H9 (cell line): Measurements from ENCODE around the gene NCKAP5. TPM values are rescaled to one million over a fixed set of nuclear protein-coding genes. Genes with fewer than 3 reads are reported as not detected.

ENCODE experiments used
- DNase-seq: peaks from one replicate; pipeline ENCODE4 v3.0.0-alpha.2; 2017
- H2AFZ ChIP-seq: one replicate; pipeline ENCODE4 v1.6.1; 2013; ENCODE audit warnings: mild to moderate bottlenecking, low read length, control low read depth, moderate library complexity
- H2AK5ac ChIP-seq: 2 replicates; pipeline ENCODE4 v1.6.1; 2013; ENCODE audit warnings: low read length, control low read depth, mixed read lengths; ENCODE audit not compliant: insufficient read length
- H2BK120ac ChIP-seq: one replicate; pipeline ENCODE4 v1.6.1; 2013; ENCODE audit warnings: low read depth, mild to moderate bottlenecking, low read length, control low read depth, inconsistent platforms; ENCODE audit not compliant: poor library complexity, severe bottlenecking
- H2BK12ac ChIP-seq: 2 replicates; pipeline ENCODE4 v1.6.1; 2013; ENCODE audit warnings: low read length, control low read depth, mixed read lengths, low read depth; ENCODE audit not compliant: insufficient read length
- H2BK15ac ChIP-seq: 2 replicates; pipeline ENCODE4 v1.6.1; 2013; ENCODE audit warnings: low read depth, low read length, control low read depth
- H2BK20ac ChIP-seq: one replicate; pipeline ENCODE4 v1.6.1; 2013; ENCODE audit warnings: low read depth, mild to moderate bottlenecking, low read length, control low read depth, inconsistent platforms; ENCODE audit not compliant: poor library complexity, severe bottlenecking
- H2BK5ac ChIP-seq: 2 replicates; pipeline ENCODE4 v1.6.1; 2013; ENCODE audit warnings: low read length, control low read depth, mixed read lengths; ENCODE audit not compliant: insufficient read length
- H3K14ac ChIP-seq: 2 replicates; pipeline ENCODE4 v1.6.1; 2013; ENCODE audit warnings: low read length, control low read depth; ENCODE audit not compliant: insufficient read depth
- H3K18ac ChIP-seq: 2 replicates; pipeline ENCODE4 v1.6.1; 2013; ENCODE audit warnings: low read depth, mild to moderate bottlenecking, mixed read lengths, low read length, control low read depth; ENCODE audit not compliant: insufficient read length
- H3K23ac ChIP-seq: 2 replicates; pipeline ENCODE4 v1.6.1; 2013; ENCODE audit warnings: low read length, control low read depth, mixed read lengths, low read depth; ENCODE audit not compliant: insufficient read length
- H3K23me2 ChIP-seq: 2 replicates; pipeline ENCODE4 v1.6.1; 2013; ENCODE audit warnings: low read depth, mild to moderate bottlenecking, mixed read lengths, low read length, control low read depth; ENCODE audit not compliant: insufficient read length, poor library complexity, severe bottlenecking
- H3K27ac ChIP-seq: 2 replicates; pipeline ENCODE4 v1.5.1; 2013; ENCODE audit warnings: low read length, control low read depth, mixed read lengths, low read depth; ENCODE audit not compliant: insufficient read length
- H3K27me3 ChIP-seq: 2 replicates; pipeline ENCODE4 v1.6.1; 2013; ENCODE audit warnings: low read length, control low read depth, inconsistent platforms; ENCODE audit not compliant: insufficient read depth
- H3K4ac ChIP-seq: 2 replicates; pipeline ENCODE4 v1.6.1; 2013; ENCODE audit warnings: low read depth, mild to moderate bottlenecking, control low read depth, inconsistent platforms, low read length, moderate library complexity
- H3K4me1 ChIP-seq: 2 replicates; pipeline ENCODE4 v1.6.1; 2013; ENCODE audit warnings: low read length, control low read depth, inconsistent platforms; ENCODE audit not compliant: insufficient read depth
- H3K4me2 ChIP-seq: 2 replicates; pipeline ENCODE4 v1.6.1; 2013; ENCODE audit warnings: low read length, control low read depth, mixed read lengths; ENCODE audit not compliant: insufficient read length, insufficient read depth
- H3K56ac ChIP-seq: 2 replicates; pipeline ENCODE4 v1.6.1; 2013; ENCODE audit warnings: low read depth, mild to moderate bottlenecking, mixed read lengths, low read length, control low read depth; ENCODE audit not compliant: insufficient read length
- H3K79me1 ChIP-seq: 2 replicates; pipeline ENCODE4 v1.6.1; 2013; ENCODE audit warnings: low read depth, mild to moderate bottlenecking, moderate library complexity, low read length, control low read depth, inconsistent platforms; ENCODE audit not compliant: insufficient read depth, poor library complexity, severe bottlenecking
- H3K79me2 ChIP-seq: 2 replicates; pipeline ENCODE4 v1.6.1; 2013; ENCODE audit warnings: low read length, control low read depth, inconsistent platforms; ENCODE audit not compliant: insufficient read depth
- H3K9ac ChIP-seq: 2 replicates; pipeline ENCODE4 v1.6.1; 2013; ENCODE audit warnings: low read length, control low read depth, mixed read lengths; ENCODE audit not compliant: insufficient read length; ENCODE audit errors: extremely low read depth
- H3K9me3 ChIP-seq: one replicate; pipeline ENCODE4 v1.6.1; 2013; ENCODE audit warnings: low read depth, low read length, inconsistent platforms; ENCODE audit not compliant: control insufficient read depth
- H3T11ph ChIP-seq: one replicate; pipeline ENCODE4 v1.6.1; 2013; ENCODE audit warnings: mild to moderate bottlenecking, low read length, control low read depth, inconsistent platforms
- H4K20me1 ChIP-seq: one replicate; pipeline ENCODE4 v1.6.1; 2013; ENCODE audit not compliant: control insufficient read depth, insufficient read length, insufficient read depth
- H4K5ac ChIP-seq: 2 replicates; pipeline ENCODE4 v1.6.1; 2013; ENCODE audit warnings: low read depth, mild to moderate bottlenecking, mixed read lengths, low read length, control low read depth; ENCODE audit not compliant: insufficient read length
- H4K8ac ChIP-seq: replicated peaks from 2 replicates; pipeline ENCODE4 v1.6.1; 2013; ENCODE audit warnings: low read length, control low read depth, mixed read lengths, low read depth; ENCODE audit not compliant: insufficient read length
- H4K91ac ChIP-seq: 2 replicates; pipeline ENCODE4 v1.6.1; 2013; ENCODE audit warnings: low read depth, mild to moderate bottlenecking, moderate library complexity, mixed read lengths, low read length, control low read depth; ENCODE audit not compliant: insufficient read length
- H3K27ac Mint-ChIP-seq, 3 experiments: 2 replicates in 2 of 3; 3 replicates in 1 of 3; pipeline ENCODE4 v1.8.0; 2020 to 2021; ENCODE audit warnings: mixed read lengths in 3 of 3, mild to moderate bottlenecking in 1 of 3, moderate library complexity in 1 of 3
- H3K27me3 Mint-ChIP-seq: 2 replicates; pipeline ENCODE4 v1.8.0; 2021; ENCODE audit warnings: low read depth, mild to moderate bottlenecking, moderate library complexity, mixed read lengths
- H3K36me3 Mint-ChIP-seq, 3 experiments: 2 replicates in 2 of 3; 3 replicates in 1 of 3; pipeline ENCODE4 v1.8.0; 2020 to 2021; ENCODE audit warnings: low read depth in 3 of 3, mixed read lengths in 3 of 3; ENCODE audit not compliant: insufficient read depth in 1 of 3
- H3K4me1 Mint-ChIP-seq, 2 experiments: 2 replicates each; pipeline ENCODE4 v1.8.0; 2020; ENCODE audit warnings: mixed read lengths in 2 of 2
- H3K4me3 Mint-ChIP-seq, 2 experiments: 2 replicates in 1 of 2; 3 replicates in 1 of 2; pipeline ENCODE4 v1.8.0; 2020 to 2021; ENCODE audit warnings: mild to moderate bottlenecking in 2 of 2, mixed read lengths in 2 of 2, moderate library complexity in 1 of 2
- H3K9me3 Mint-ChIP-seq, 2 experiments: 2 replicates in 1 of 2; 3 replicates in 1 of 2; pipeline ENCODE4 v1.8.0; 2020; ENCODE audit warnings: mild to moderate bottlenecking in 2 of 2, mixed read lengths in 2 of 2, moderate library complexity in 1 of 2
- WGBS: extraction: QIAGEN DNeasy Blood & Tissue Kit; methylation state at CpG from one replicate; pipeline ENCODE4 v1.1.7; 2013; ENCODE audit warnings: missing lambda C conversion rate, low lambda C conversion rate, mixed read lengths; ENCODE audit not compliant: insufficient read length; ENCODE audit errors: extremely low coverage; 5-methylcytosine and 5-hydroxymethylcytosine counted together
- total RNA-seq: library from RNA; stranded (reverse); gene quantifications from 2 replicates; pipeline ENCODE4 v1.2.1, GENCODE V29; 2021
- TF ChIP-seq, protein P1 (sequence below): fragments of 200-600 bp; sonication (generic); conservative IDR thresholded peaks from 3 replicates; pipeline ENCODE4 v1.8.0; 2021; ENCODE audit warnings: antibody characterized with exemption, mild to moderate bottlenecking

The NCKAP5 gene
- total RNA-seq, 1 experiment from 2014 or later = 0.26 TPM

- Histone ChIP-seq H4K5ac (no peak overlapping the region), H3K4ac (no peak overlapping the region), H3K79me1 (no peaks in the 10 kb centered on the region), H3K79me2 (no peaks in the 10 kb centered on the region), H2BK12ac (no peak overlapping the region), H3K9ac (no peak overlapping the region), H3T11ph (no peak overlapping the region), H2BK20ac (no peak overlapping the region), H3K4me2 (no peak overlapping the region), H4K20me1 (no peaks in the 10 kb centered on the region), H3K23me2 (no peaks in the 10 kb centered on the region), H3K27me3 (no peaks in the 10 kb centered on the region), H3K18ac (no peak overlapping the region), H2BK120ac (no peak overlapping the region), H3K14ac (no peak overlapping the region), H3K9me3 (no peaks in the 10 kb centered on the region), H4K8ac (no peak overlapping the region), H4K91ac (no peak overlapping the region), H3K4me1 (no peaks in the 10 kb centered on the region), H2AK5ac (no peak overlapping the region), H3K27ac (no peak overlapping the region), H2BK15ac (no peak overlapping the region), H2AFZ (no peak overlapping the region), H2BK5ac (no peak overlapping the region), H3K56ac (no peak overlapping the region), H3K23ac (no peak overlapping the region)
- Mint-ChIP-seq H3K4me3 (no peak overlapping the region), H3K9me3 (no peaks in the 10 kb centered on the region), H3K27ac (no peak overlapping the region), H3K36me3 (no peaks in the 10 kb centered on the region), H3K27me3 (no peaks in the 10 kb centered on the region), H3K4me1 (no peaks in the 10 kb centered on the region)
- TF ChIP-seq, protein P1, sequence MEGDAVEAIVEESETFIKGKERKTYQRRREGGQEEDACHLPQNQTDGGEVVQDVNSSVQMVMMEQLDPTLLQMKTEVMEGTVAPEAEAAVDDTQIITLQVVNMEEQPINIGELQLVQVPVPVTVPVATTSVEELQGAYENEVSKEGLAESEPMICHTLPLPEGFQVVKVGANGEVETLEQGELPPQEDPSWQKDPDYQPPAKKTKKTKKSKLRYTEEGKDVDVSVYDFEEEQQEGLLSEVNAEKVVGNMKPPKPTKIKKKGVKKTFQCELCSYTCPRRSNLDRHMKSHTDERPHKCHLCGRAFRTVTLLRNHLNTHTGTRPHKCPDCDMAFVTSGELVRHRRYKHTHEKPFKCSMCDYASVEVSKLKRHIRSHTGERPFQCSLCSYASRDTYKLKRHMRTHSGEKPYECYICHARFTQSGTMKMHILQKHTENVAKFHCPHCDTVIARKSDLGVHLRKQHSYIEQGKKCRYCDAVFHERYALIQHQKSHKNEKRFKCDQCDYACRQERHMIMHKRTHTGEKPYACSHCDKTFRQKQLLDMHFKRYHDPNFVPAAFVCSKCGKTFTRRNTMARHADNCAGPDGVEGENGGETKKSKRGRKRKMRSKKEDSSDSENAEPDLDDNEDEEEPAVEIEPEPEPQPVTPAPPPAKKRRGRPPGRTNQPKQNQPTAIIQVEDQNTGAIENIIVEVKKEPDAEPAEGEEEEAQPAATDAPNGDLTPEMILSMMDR = no peak
- no peak for DNase-seq
- no CpG with 5 or more reads among the region's 7 CpGs for WGBS
Measured at GRCh38 chr2:133293544-133294353, 274.5 kb downstream of the NCKAP5 start.
